Activated CD4-positive, alpha-beta T cell treated with anti-CD3 and anti-CD28 coated beads for 1 hour (primary cell): ENCODE results near the gene TEX2.

ENCODE experiments used
- DNase-seq: peaks from one replicate; pipeline ENCODE4 v3.0.0-alpha.2; 2020

Gene TEX2

DNA sequence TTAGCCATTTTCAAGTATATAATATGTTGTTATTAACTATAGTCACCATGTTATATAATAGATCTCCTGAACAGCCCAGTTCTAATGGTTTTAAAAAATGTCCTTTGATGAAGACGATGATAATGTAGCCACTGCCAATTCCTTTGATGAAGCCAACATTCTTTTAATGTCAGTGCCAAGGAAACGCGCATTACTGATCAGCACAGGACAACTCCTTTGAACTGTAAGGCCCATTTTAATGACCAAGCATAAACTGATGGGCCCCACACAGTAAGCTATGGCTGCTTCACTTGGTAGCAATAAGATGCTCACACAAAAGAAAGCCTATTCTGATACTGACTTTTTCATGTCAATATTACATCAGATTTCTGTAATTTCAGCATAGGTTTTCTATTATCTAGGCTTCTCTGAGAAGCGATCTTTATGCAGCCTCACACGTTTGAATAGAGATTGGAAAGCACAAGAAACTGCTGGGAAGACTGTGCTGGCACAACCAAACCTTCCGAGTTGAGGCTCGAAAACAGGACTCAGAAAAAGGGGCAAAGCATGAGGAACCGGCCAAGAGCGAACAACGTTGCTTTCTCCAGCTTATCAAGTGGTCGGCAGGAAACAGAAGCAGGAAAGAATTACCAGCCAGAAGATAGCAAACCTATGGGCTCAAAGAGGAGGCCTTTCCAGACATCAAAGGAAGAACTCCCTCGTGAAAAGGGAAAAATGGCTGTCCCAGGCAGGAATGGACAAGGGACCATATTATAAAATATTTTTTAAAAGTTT is 152.5 kb downstream of the TEX2 start:
- no peak for DNase-seq

DNA sequence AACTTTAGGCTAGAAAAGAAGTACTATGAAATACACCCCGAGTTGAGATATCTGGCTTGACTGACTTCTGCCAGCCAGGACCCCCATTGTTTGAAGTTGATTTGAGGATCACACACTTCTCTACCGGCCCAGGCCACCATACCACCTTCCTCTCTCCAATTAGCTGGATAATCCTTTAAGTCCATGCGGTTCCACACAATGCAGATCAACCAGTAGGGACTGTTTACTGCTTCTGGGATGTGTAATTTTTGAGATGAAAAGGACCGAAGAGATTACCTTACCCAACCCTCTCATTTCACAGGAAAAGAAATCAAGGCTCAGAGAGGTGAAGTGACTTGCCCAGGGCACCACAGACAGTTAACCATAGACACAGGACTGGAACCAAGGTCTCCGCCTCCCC is 153.7 kb downstream of the TEX2 start:
- DNase-seq: no peak

GRCh38 chr17:64107500-64108236 is 155.4 kb downstream of the TEX2 start:
- no peak for DNase-seq

DNA sequence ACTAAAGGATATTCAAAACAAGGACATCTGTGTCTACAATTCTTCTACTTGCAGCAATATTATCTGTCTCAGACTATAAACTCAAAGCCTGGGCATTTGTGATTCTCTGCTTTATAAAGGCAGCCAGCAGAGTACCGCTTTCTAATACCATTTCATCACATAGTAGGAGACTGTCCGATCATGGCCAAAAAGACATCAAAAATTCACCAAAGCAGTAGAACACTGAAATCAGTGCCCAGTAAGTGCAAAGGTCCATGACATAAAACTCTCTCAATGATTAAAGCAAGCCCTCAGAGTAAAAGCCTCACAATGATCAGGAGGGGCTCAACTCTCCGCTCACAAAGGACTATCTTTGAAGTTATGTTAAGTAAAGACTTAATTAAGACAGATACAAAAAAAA is 156.1 kb downstream of the TEX2 start:
- no peak for DNase-seq

GRCh38 chr17:64103391-64104364 is 159.4 kb downstream of the TEX2 start:
- DNase-seq: no peak

DNA sequence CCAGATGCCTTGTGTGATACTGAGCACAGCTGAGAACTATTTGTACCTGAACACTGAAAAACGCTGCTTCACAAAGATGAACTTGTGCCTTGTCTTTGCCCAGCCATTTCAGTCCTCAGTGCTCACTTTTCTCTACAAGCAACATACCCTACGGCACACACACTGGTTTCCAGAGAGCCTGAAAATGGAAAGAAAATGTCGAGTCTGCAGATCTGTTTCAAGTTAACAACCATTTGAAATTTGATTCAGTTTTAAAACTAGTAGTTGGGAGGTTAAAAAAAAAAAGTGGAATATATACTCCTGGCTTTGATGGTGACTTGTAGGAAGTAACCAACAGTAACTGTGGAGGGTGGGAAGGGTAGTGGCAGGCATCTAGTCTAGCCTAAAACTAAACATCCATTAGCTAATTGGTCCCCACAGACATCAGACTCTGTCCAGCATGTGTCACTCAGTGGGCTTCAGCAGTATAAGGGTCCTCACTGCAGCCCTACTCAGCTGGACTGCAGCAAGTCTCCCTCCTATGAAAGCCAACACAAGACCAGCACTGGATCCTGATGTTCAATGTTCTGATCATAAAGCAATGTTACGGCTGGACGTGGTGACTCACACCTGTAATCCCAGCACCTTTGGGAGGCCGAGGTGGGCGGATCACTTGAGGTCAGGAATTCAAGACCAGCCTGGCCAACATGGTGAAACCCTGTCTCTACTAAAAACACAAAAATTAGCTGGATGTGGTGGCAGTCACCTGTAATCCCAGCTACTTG is 160.3 kb downstream of the TEX2 start:
- DNase-seq: no peak

DNA sequence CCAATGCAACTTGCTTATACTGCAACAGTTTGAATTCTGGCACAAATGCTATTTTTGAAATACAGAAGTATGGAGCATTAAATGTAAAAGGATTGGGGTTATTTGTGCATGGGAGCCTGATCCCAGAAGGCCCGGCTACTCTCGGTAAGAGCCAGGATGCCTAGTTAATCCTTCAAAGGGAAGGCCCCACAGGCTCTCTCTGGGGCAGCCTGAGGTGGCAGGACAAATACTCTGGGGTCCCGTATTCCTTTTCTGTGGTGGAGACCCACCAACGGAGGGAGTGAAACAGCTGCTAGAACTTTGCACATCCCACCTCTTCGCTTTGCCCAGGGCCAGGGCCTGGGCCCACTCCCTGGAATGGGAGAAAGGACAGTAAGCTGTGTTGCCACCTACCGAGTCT is 163.5 kb downstream of the TEX2 start:
- DNase-seq: no peak
